K562 treated with DMSO at 1 percent for 4 hours (cell line): ENCODE data around the gene PCNT. TPM values are rescaled to one million over a fixed set of nuclear protein-coding genes. Genes with fewer than 3 reads are reported as not detected.

Experiments used
- total RNA-seq: library from RNA; unstranded; fragments of 300-600 nt; gene quantifications from 2 replicates; pipeline ENCODE4 v1.2.3, GENCODE V29; 2022; ENCODE audit not compliant: insufficient read depth

PCNT gene
- 26.5 and 49.7 TPM in 2 replicates for total RNA-seq

DNA sequence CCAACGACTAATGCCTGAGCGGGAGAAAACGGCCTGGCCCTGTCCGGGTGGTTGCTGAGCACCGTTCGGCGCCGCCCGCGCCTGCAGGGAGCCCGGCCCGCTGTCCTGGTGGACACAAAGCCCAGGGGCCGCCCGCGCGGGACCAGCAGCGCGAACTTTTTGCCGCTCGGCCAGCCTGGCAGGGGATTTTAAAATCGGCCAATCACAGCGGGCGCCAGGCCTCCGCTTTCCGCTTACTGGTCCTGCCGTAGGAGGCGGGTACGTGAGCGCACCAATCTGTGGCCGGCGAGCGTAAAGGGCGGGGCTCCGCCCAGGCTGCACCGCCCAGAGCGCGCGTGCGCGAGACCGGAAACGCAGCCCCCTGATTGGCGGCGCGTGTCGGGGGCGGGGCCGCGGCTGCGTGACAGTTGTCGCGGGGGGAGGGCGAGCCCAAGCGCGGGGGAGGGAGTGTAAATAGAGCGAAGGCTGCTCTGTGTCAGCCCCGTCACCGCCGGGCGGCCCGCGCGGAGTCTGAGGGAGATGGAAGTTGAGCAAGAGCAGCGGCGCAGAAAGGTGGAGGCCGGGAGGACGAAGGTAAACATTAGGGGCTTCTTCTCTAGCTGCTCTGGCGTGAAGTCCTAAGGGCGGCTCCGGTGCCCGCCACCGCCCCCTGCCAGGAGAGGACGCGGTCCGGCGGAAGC lies at the start of gene PCNT, which contains the start of gene C21orf58:
Gene PCNT, plus strand, starts transcription at position 447 of the 680 bp plus-strand sequence. Its CDS starts 73 bp downstream, at position 520.
Gene C21orf58, minus strand, starts transcription at position 161 of the 680 bp plus-strand sequence. CDS start 1,132 bp downstream, outside the sequence.

DNA sequence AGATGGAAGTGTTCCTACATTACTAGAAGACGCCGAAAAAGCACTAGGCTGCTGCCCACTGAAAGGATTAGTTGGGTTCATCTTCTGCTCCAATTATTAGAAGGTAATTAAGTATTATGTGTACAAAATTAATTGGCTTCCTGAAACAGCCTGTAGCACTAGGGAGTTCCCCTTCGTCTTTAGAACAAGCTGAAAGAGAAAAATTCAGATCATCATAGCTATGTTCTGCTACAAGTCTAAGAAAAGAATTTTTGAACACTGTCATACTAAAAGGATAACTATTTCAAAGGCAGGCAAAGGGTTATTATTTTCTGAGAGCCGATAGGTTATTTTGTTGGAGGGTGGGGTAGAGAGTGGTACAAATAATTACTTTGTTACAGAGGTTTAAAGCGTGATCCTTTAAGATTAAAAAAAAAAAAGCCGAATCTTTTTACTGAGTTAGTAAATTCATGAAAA lies 38.7 kb upstream of the PCNT start, which contains the start of gene MCM3AP:
Gene MCM3AP, minus strand, starts transcription at position 406 of the 456 bp plus-strand sequence. Its CDS starts 325 bp downstream, at position 81.

GRCh38 chr21:46285761-46286647 lies 38.0 kb upstream of the PCNT start, which contains the start of gene YBEY:
TSS of gene YBEY (plus strand) at chr21:46286342. CDS start at chr21:46286914, 572 bp downstream.

GRCh38 chr21:46458315-46459023 lies 134.5 kb downstream of the PCNT start, which contains the start of gene DIP2A:
TSS of gene DIP2A (plus strand) at chr21:46458891. CDS start at chr21:46459132, 241 bp downstream.

Other genes with a start within 250 kb of the PCNT start
- gene COL6A2, start 226.0 kb upstream of the PCNT start, total RNA-seq, result 7.0 and 15.1 TPM in 2 replicates
- 0.79 TPM in 1 of 2 replicates, not detected in the other for gene FTCD, start 168.6 kb upstream of the PCNT start, total RNA-seq
- gene SPATC1L, start 139.7 kb upstream of the PCNT start, total RNA-seq, result 104 and 133 TPM in 2 replicates
- gene LSS, start 95.4 kb upstream of the PCNT start, total RNA-seq, result 33.7 and 44.9 TPM in 2 replicates
- 92.3 and 106 TPM in 2 replicates for gene MCM3AP, start 38.5 kb upstream of the PCNT start, total RNA-seq
- gene YBEY, start 37.8 kb upstream of the PCNT start, total RNA-seq, result 18.7 and 34.5 TPM in 2 replicates
- gene C21orf58, start 286 bp upstream of the PCNT start, total RNA-seq, result 23.2 and 28.5 TPM in 2 replicates
- 13.1 and 22.0 TPM in 2 replicates for gene DIP2A, start 134.7 kb downstream of the PCNT start, total RNA-seq